GM12878 (cell line): Measurements from ENCODE around the gene A1BG. TPM values are rescaled to one million over a fixed set of nuclear protein-coding genes. Genes with fewer than 3 reads are reported as not detected.

Experiments
- ATAC-seq: fragments of 200-7000 bp; cut with Tn5 transposase; 3 replicates; pipeline ENCODE4 v1.9.1; 2020; ENCODE audit warnings: mild to moderate bottlenecking, moderate library complexity
- BruUV-seq: library from RNA; stranded (reverse); fragments of 400-500 nt; replicated peaks from 2 replicates; lab custom pipeline; 2021; lab: Mats Ljungman, UMichigan
- CTCF ChIA-PET: fragments of 300-600 bp; sonication (Branson Sonifier 250); formaldehyde crosslinking; extraction: SDS; loops from one replicate; lab custom pipeline; 2021; ENCODE audit warnings: inconsistent platforms; lab: Yijun Ruan, JAX
- POLR2A ChIA-PET: fragments of 350-600 bp; formaldehyde crosslinking; extraction: SDS; loops from one replicate; lab custom pipeline; 2021; ENCODE audit warnings: inconsistent platforms; lab: Charles Lee
- RAD21 ChIA-PET: fragments of 300-600 bp; sonication (Branson Sonifier 250); formaldehyde crosslinking; loops from one replicate; lab custom pipeline; 2023; ENCODE audit warnings: antibody characterized with exemption; ENCODE audit not compliant: unreplicated experiment; lab: Charles Lee
- SMC1A ChIA-PET: fragments of 300-600 bp; sonication (Branson Sonifier 250); formaldehyde crosslinking; loops from one replicate; lab custom pipeline; 2023; ENCODE audit not compliant: unreplicated experiment, uncharacterized antibody; lab: Charles Lee
- DNase-seq: peaks from one replicate; pipeline ENCODE4 v3.0.0-alpha.2; 2011; ENCODE audit warnings: low read depth, low spot score
- FAIRE-seq: peaks from 3 replicates; lab custom pipeline; 2011; peaks lifted over from hg19 to GRCh38; lab: Jason Lieb, UNC
- H2AFZ ChIP-seq: 2 replicates; pipeline ENCODE4 v1.6.0; 2011; ENCODE audit warnings: low read depth, low read length, control low read depth; ENCODE audit not compliant: control insufficient read depth
- H3K27ac ChIP-seq: 2 replicates; pipeline ENCODE4 v1.5.1; 2011; ENCODE audit warnings: control low read depth; ENCODE audit not compliant: control insufficient read depth, insufficient read depth
- H3K27me3 ChIP-seq, 2 experiments: replicated peaks in 1 of 2; 2 replicates each; pipeline versions ENCODE4 v1.6.0 to v1.6.1; 2011; ENCODE audit warnings: low read length in 1 of 2; ENCODE audit not compliant: control insufficient read depth in 2 of 2, insufficient read depth in 2 of 2
- H3K36me3 ChIP-seq, 2 experiments: 2 replicates each; pipeline ENCODE4 v1.5.1; 2011; ENCODE audit warnings: low read length in 1 of 2; ENCODE audit not compliant: control insufficient read depth in 2 of 2, insufficient read depth in 2 of 2
- H3K4me1 ChIP-seq: 2 replicates; pipeline ENCODE4 v1.6.1; 2011; ENCODE audit warnings: mild to moderate bottlenecking, low read length, moderate library complexity, mixed read lengths; ENCODE audit not compliant: control insufficient read depth, insufficient read depth
- H3K4me2 ChIP-seq: 2 replicates; pipeline ENCODE4 v1.6.0; 2011; ENCODE audit warnings: control low read depth; ENCODE audit not compliant: control insufficient read depth, insufficient read depth
- H3K4me3 ChIP-seq: fragments of 200-600 bp; sonication (generic); 2 replicates; pipeline ENCODE4 v1.5.1; 2016
- H3K79me2 ChIP-seq: 2 replicates; pipeline ENCODE4 v1.6.0; 2011; ENCODE audit warnings: low read length; ENCODE audit not compliant: control insufficient read depth, insufficient read depth
- H3K9ac ChIP-seq: 2 replicates; pipeline ENCODE4 v1.8.0; 2011; ENCODE audit warnings: low read length, control low read depth, mixed read lengths; ENCODE audit not compliant: control insufficient read depth, insufficient read depth
- H3K9me3 ChIP-seq: replicated peaks from 3 replicates; pipeline ENCODE4 v1.5.1; 2011; ENCODE audit warnings: mild to moderate bottlenecking, low read length; ENCODE audit not compliant: control insufficient read depth, insufficient read depth
- H4K20me1 ChIP-seq: 2 replicates; pipeline ENCODE4 v1.6.0; 2011; ENCODE audit not compliant: control insufficient read depth, insufficient read depth
- BCL3 ChIP-seq: IDR thresholded peaks from 2 replicates; pipeline ENCODE4 v1.6.1; 2011; ENCODE audit warnings: borderline replicate concordance, low read depth, mild to moderate bottlenecking, moderate library complexity, low read length; ENCODE audit not compliant: insufficient read depth, poor library complexity, severe bottlenecking
- ESRRA ChIP-seq: IDR thresholded peaks from 2 replicates; pipeline ENCODE4 v1.6.1; 2012; ENCODE audit warnings: mild to moderate bottlenecking, low read length, improper control_type of control experiment
- HSF1 ChIP-seq: fragments of 150-350 bp; IDR thresholded peaks from 2 replicates; pipeline ENCODE4 v1.6.1; 2014; ENCODE audit warnings: mild to moderate bottlenecking, low read depth, low read length
- KAT2A ChIP-seq: conservative IDR thresholded peaks from 2 replicates; pipeline ENCODE4 v1.6.1; 2011; ENCODE audit warnings: low read depth, low read length; ENCODE audit not compliant: control insufficient read depth
- KDM1A ChIP-seq: fragments of 200-600 bp; sonication (generic); IDR thresholded peaks from 2 replicates; pipeline ENCODE4 v1.6.1; 2016; ENCODE audit warnings: borderline replicate concordance
- PRDM15 ChIP-seq: fragments of 450-650 bp; formaldehyde crosslinking; IDR thresholded peaks from 2 replicates; pipeline ENCODE4 v1.4.0; 2020; ENCODE audit warnings: mild to moderate bottlenecking, moderate library complexity
- SREBF1 ChIP-seq: IDR thresholded peaks from 2 replicates; pipeline ENCODE4 v1.6.1; 2012; ENCODE audit warnings: mild to moderate bottlenecking, low read length
- WGBS: methylation state at CpG from one replicate; pipeline ENCODE4 v1.1.6; 2016; ENCODE audit warnings: low lambda C conversion rate; ENCODE audit not compliant: insufficient replicate concordance, insufficient coverage; ENCODE audit errors: missing lambda C conversion rate; 5-methylcytosine and 5-hydroxymethylcytosine counted together
- in situ Hi-C: fragments of 300-500 bp; cut with MboI; formaldehyde crosslinking; loops from 9 replicates; pipeline ENCODE4 v1.14.3; 2018; ENCODE audit warnings: mixed read lengths
- intact Hi-C: fragments of 100-400 bp; cut with micrococcal nuclease; formaldehyde crosslinking; loops from one replicate; pipeline ENCODE4 v1.14.2; 2022; ENCODE audit not compliant: unreplicated experiment
- polyA plus RNA-seq, 11 experiments: library from polyadenylated mRNA; depleted of rRNA in 4 of 11; unstranded in 6 of 11; stranded (reverse) in 5 of 11; fragments of >200 nt; fragmentation: Nextera tagmentation in 4 of 11; fragmentation: Illumina TruSeq in 1 of 11; extraction: Ambion mirVana in 4 of 11; extraction: Trizol in 1 of 11; gene quantifications; 1 replicate in 1 of 11; 2 replicates in 10 of 11; pipeline versions ENCODE4 v1.2.1 to v1.2.3, GENCODE V29; 2011 to 2016; ENCODE audit warnings: inconsistent platforms in 2 of 11, missing spikeins in 2 of 11, low read depth in 1 of 11
- total RNA-seq, 4 experiments: library from RNA; depleted of rRNA in 3 of 4; stranded (reverse); fragments of >200 nt in 3 of 4; fragmentation: Illumina TruSeq in 1 of 4; extraction: Trizol in 1 of 4; gene quantifications; 2 replicates each; pipeline versions ENCODE4 v1.2.1 to v1.2.3, GENCODE V29; 2013 to 2021
- TF ChIP-seq, protein P1 (sequence below): fragments of 450-650 bp; IDR thresholded peaks from 2 replicates; pipeline ENCODE4 v1.6.1; 2017; ENCODE audit warnings: borderline replicate concordance

A1BG gene
- total and polyA plus RNA-seq, 10 of the 15 experiments (the other 5 are each of a cell fraction or from before 2014, with no cell fraction given) = 0.34 to 29.6 (median 11.8) TPM

GRCh38 chr19:58374200-58374599, 20.9 kb upstream of the A1BG start:
- no peak overlapping the region for H2AFZ ChIP-seq
- WGBS = 91% methylated on average over 4 of the region's 4 CpGs
- intact Hi-C loops = no loop called here
- no peaks in the 10 kb centered on the region for H3K36me3 ChIP-seq
- in situ Hi-C loops = no loop called here
- TF ChIP-seq BCL3 = no peak
- TF ChIP-seq SREBF1 = no peak
- no peak for TF ChIP-seq HSF1
- TF ChIP-seq KAT2A = no peak
- TF ChIP-seq KDM1A = no peak
- no peak for TF ChIP-seq ESRRA
- TF ChIP-seq, protein P1, sequence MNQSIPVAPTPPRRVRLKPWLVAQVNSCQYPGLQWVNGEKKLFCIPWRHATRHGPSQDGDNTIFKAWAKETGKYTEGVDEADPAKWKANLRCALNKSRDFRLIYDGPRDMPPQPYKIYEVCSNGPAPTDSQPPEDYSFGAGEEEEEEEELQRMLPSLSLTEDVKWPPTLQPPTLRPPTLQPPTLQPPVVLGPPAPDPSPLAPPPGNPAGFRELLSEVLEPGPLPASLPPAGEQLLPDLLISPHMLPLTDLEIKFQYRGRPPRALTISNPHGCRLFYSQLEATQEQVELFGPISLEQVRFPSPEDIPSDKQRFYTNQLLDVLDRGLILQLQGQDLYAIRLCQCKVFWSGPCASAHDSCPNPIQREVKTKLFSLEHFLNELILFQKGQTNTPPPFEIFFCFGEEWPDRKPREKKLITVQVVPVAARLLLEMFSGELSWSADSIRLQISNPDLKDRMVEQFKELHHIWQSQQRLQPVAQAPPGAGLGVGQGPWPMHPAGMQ = no peak
- no peak for TF ChIP-seq PRDM15 (CRISPR knock-in tag)
- ChIA-PET CTCF (interaction anchor here (1.5 kb wide), 1 partner anchor 9 kb away, joined by 4 read pairs; no protein-coding TSS in a partner anchor), RAD21 (no interaction called here), POLR2A (interaction anchor here (1.1 to 1.4 kb wide), 2 partner anchors 9 to 12 kb away, joined by 4 read pairs; partner anchors contain the start of gene ZNF497), SMC1A (interaction anchor here (1.1 to 2.7 kb wide), 2 partner anchors 10 to 11 kb away, joined by 3 to 7 read pairs; partner anchors contain the start of gene ZNF497)
- no TSS peak for BruUV-seq
- H3K9me3 ChIP-seq = no peaks in the 10 kb centered on the region
- ATAC-seq (no peak), DNase-seq (no peak), FAIRE-seq (no peak)
- no peak overlapping the region for H3K27ac ChIP-seq
- no peaks in the 10 kb centered on the region for H3K27me3 ChIP-seq
- H3K4me3 ChIP-seq = no peak overlapping the region
- H3K4me1 ChIP-seq = no peaks in the 10 kb centered on the region; the same call in 1 of the 2 replicates
- no peaks in the 10 kb centered on the region for H4K20me1 ChIP-seq
- H3K4me2 ChIP-seq = no peak overlapping the region
- H3K9ac ChIP-seq = no peak overlapping the region
- H3K79me2 ChIP-seq = no peaks in the 10 kb centered on the region
